Activated CD4-positive, alpha-beta T cell treated with anti-CD3 and anti-CD28 coated beads, Interleukin-2, amount 10 ng/mL, durations not matched to agents 24 days and 14 days (primary cell): ENCODE results near the gene CEBPE. TPM values are rescaled to one million over a fixed set of nuclear protein-coding genes. Genes with fewer than 3 reads are reported as not detected.

Source experiments
- DNase-seq: peaks from one replicate; pipeline ENCODE4 v3.0.0; 2022
- H3K27ac Mint-ChIP-seq: one replicate; pipeline ENCODE4 v1.8.0; 2022; ENCODE audit warnings: mild to moderate bottlenecking, mixed read lengths
- H3K27me3 Mint-ChIP-seq: one replicate; pipeline ENCODE4 v1.8.0; 2022; ENCODE audit warnings: mixed read lengths
- H3K36me3 Mint-ChIP-seq: one replicate; pipeline ENCODE4 v1.8.0; 2022; ENCODE audit warnings: low read depth, mild to moderate bottlenecking, mixed read lengths
- H3K4me1 Mint-ChIP-seq: one replicate; pipeline ENCODE4 v1.8.0; 2021; ENCODE audit warnings: mixed read lengths
- H3K4me3 Mint-ChIP-seq: one replicate; pipeline ENCODE4 v1.8.0; 2022; ENCODE audit warnings: mild to moderate bottlenecking, moderate library complexity, mixed read lengths
- H3K9me3 Mint-ChIP-seq: one replicate; pipeline ENCODE4 v1.8.0; 2021; ENCODE audit warnings: mixed read lengths
- intact Hi-C: fragments of 100-400 bp; cut with micrococcal nuclease; formaldehyde crosslinking; loops from one replicate; pipeline ENCODE4 v1.15.1; 2023
- total RNA-seq: library from RNA; stranded (reverse); gene quantifications from 2 replicates; pipeline ENCODE4 v1.2.3, GENCODE V29; 2022

CEBPE gene
- total RNA-seq, 1 donor from 2014 or later = 0.35 TPM

GRCh38 chr14:23078692-23079116 is 40.4 kb downstream of the CEBPE start:
- Mint-ChIP-seq H3K27me3 (no peaks in the 10 kb centered on the region), H3K36me3 (peaks cover 65% of the 10 kb centered on the region), H3K4me3 (no peak overlapping the region), H3K27ac (no peak overlapping the region), H3K9me3 (no peaks in the 10 kb centered on the region), H3K4me1 (no peaks in the 10 kb centered on the region)
- intact Hi-C loops = no loop called here
- no peak for DNase-seq

GRCh38 chr14:23077962-23078361 is 41.1 kb downstream of the CEBPE start:
- H3K4me1 Mint-ChIP-seq = no peaks in the 10 kb centered on the region
- peaks cover 61% of the 10 kb centered on the region for H3K36me3 Mint-ChIP-seq
- H3K27me3 Mint-ChIP-seq = no peaks in the 10 kb centered on the region
- H3K9me3 Mint-ChIP-seq = no peaks in the 10 kb centered on the region
- H3K4me3 Mint-ChIP-seq = no peak overlapping the region
- H3K27ac Mint-ChIP-seq = no peak overlapping the region
- no peak for DNase-seq
- intact Hi-C loops = loop anchor here (2.0 kb wide), 1 partner anchor 31 kb away; no protein-coding TSS in a partner anchor

- intact Hi-C loops = loop anchor here (2.0 kb wide), 1 partner anchor 32 kb away; no protein-coding TSS in a partner anchor
- H3K9me3 Mint-ChIP-seq = no peaks in the 10 kb centered on the region
Measured at GRCh38 chr14:23076785-23077408, 42.2 kb downstream of the CEBPE start.

GRCh38 chr14:23074906-23075305 is 44.1 kb downstream of the CEBPE start:
- intact Hi-C loops = no loop called here

More at GRCh38 chr14:23076785-23077408, 42.2 kb downstream of the CEBPE start:
- H3K36me3 Mint-ChIP-seq = peaks cover 68% of the 10 kb centered on the region
- H3K27me3 Mint-ChIP-seq = no peaks in the 10 kb centered on the region
- no peak overlapping the region for H3K27ac Mint-ChIP-seq
- DNase-seq = peak; percentile 81
- peaks cover 5% of the 10 kb centered on the region for H3K4me1 Mint-ChIP-seq
- no peak overlapping the region for H3K4me3 Mint-ChIP-seq

GRCh38 chr14:23071921-23072539 is 47.0 kb downstream of the CEBPE start:
- Mint-ChIP-seq H3K27ac (peak overlapping the region; percentile 90), H3K4me1 (peaks cover 23% of the 10 kb centered on the region), H3K9me3 (no peaks in the 10 kb centered on the region), H3K36me3 (peaks cover 52% of the 10 kb centered on the region), H3K27me3 (no peaks in the 10 kb centered on the region), H3K4me3 (peak overlapping the region; percentile 98)
- intact Hi-C loops = loop anchor here (1.0 kb wide), 1 partner anchor 23 kb away; the partner anchor contains the start of genes ACIN1 and C14orf119
- DNase-seq = peak; percentile 56

More at GRCh38 chr14:23074906-23075305, 44.1 kb downstream of the CEBPE start:
- H3K4me3 Mint-ChIP-seq = no peak overlapping the region
- no peak overlapping the region for H3K27ac Mint-ChIP-seq
- no peak for DNase-seq
- H3K27me3 Mint-ChIP-seq = no peaks in the 10 kb centered on the region
- peaks cover 19% of the 10 kb centered on the region for H3K4me1 Mint-ChIP-seq
- H3K36me3 Mint-ChIP-seq = peaks cover 63% of the 10 kb centered on the region
- H3K9me3 Mint-ChIP-seq = no peaks in the 10 kb centered on the region

GRCh38 chr14:23071244-23071920 is 47.7 kb downstream of the CEBPE start:
- Mint-ChIP-seq H3K9me3 (no peaks in the 10 kb centered on the region), H3K4me1 (peaks cover 23% of the 10 kb centered on the region), H3K36me3 (peaks cover 52% of the 10 kb centered on the region), H3K27me3 (no peaks in the 10 kb centered on the region), H3K4me3 (peak overlapping the region; percentile 98), H3K27ac (peak overlapping the region; percentile 90)
- peak; percentile 94 for DNase-seq
- intact Hi-C loops = loop anchor here (1.0 kb wide), 1 partner anchor 24 kb away; the partner anchor contains the start of genes ACIN1 and C14orf119

- Mint-ChIP-seq H3K4me3 (peak overlapping the region; percentile 98), H3K4me1 (peaks cover 28% of the 10 kb centered on the region), H3K27me3 (no peaks in the 10 kb centered on the region), H3K9me3 (no peaks in the 10 kb centered on the region), H3K27ac (peak overlapping the region; percentile 90), H3K36me3 (peaks cover 55% of the 10 kb centered on the region)
- intact Hi-C loops = loop anchor here (1.0 kb wide), 1 partner anchor 25 kb away; the partner anchor contains the start of genes ACIN1 and C14orf119
- peak; percentile 58 for DNase-seq
Measured at GRCh38 chr14:23070262-23071129, 48.6 kb downstream of the CEBPE start.

GRCh38 chr14:23069413-23069806 is 49.6 kb downstream of the CEBPE start:
- DNase-seq = no peak
- intact Hi-C loops = loop anchor here (2.0 to 5.0 kb wide), 2 partner anchors 41 to 118 kb away; no protein-coding TSS in a partner anchor
- Mint-ChIP-seq H3K4me3 (no peak overlapping the region), H3K36me3 (peaks cover 60% of the 10 kb centered on the region), H3K4me1 (peaks cover 28% of the 10 kb centered on the region), H3K27me3 (no peaks in the 10 kb centered on the region), H3K9me3 (no peaks in the 10 kb centered on the region), H3K27ac (no peak overlapping the region)

GRCh38 chr14:23068789-23069412 is 50.2 kb downstream of the CEBPE start:
- DNase-seq = peak; percentile 93
- no peaks in the 10 kb centered on the region for H3K27me3 Mint-ChIP-seq
- intact Hi-C loops = loop anchor here (2.0 to 5.0 kb wide), 2 partner anchors 42 to 118 kb away; no protein-coding TSS in a partner anchor
- no peaks in the 10 kb centered on the region for H3K9me3 Mint-ChIP-seq
- H3K27ac Mint-ChIP-seq = peak overlapping the region; percentile 44
- H3K36me3 Mint-ChIP-seq = peaks cover 65% of the 10 kb centered on the region
- H3K4me1 Mint-ChIP-seq = peaks cover 28% of the 10 kb centered on the region
- peak overlapping the region; percentile 53 for H3K4me3 Mint-ChIP-seq

- H3K9me3 Mint-ChIP-seq = no peaks in the 10 kb centered on the region
- H3K27me3 Mint-ChIP-seq = no peaks in the 10 kb centered on the region
- H3K4me1 Mint-ChIP-seq = peaks cover 29% of the 10 kb centered on the region
- peak; percentile 58 for DNase-seq
- peak overlapping the region; percentile 53 for H3K4me3 Mint-ChIP-seq
- peak overlapping the region; percentile 44 for H3K27ac Mint-ChIP-seq
- peaks cover 72% of the 10 kb centered on the region for H3K36me3 Mint-ChIP-seq
- intact Hi-C loops = loop anchor here (2.0 to 5.0 kb wide), 2 partner anchors 43 to 119 kb away; no protein-coding TSS in a partner anchor
Measured at GRCh38 chr14:23067847-23068788, 50.9 kb downstream of the CEBPE start.
